HG02885 (cell line): ENCODE measurements around the gene CFAP52.
A peak's percentile ranks its signal among the peaks of the same experiment; 100 is the strongest.
"Not testable (repeated sequence)": the region's sequence is repeated elsewhere in the genome, so short reads cannot be mapped to it uniquely, and the experiment has no call there.

Experiments
- ATAC-seq: cut with Tn5 transposase; IDR thresholded peaks from one replicate; pipeline ENCODE4 v1.9.1; 2021; ENCODE audit warnings: mild to moderate bottlenecking; ENCODE audit not compliant: unreplicated experiment, poor library complexity

The CFAP52 gene

DNA sequence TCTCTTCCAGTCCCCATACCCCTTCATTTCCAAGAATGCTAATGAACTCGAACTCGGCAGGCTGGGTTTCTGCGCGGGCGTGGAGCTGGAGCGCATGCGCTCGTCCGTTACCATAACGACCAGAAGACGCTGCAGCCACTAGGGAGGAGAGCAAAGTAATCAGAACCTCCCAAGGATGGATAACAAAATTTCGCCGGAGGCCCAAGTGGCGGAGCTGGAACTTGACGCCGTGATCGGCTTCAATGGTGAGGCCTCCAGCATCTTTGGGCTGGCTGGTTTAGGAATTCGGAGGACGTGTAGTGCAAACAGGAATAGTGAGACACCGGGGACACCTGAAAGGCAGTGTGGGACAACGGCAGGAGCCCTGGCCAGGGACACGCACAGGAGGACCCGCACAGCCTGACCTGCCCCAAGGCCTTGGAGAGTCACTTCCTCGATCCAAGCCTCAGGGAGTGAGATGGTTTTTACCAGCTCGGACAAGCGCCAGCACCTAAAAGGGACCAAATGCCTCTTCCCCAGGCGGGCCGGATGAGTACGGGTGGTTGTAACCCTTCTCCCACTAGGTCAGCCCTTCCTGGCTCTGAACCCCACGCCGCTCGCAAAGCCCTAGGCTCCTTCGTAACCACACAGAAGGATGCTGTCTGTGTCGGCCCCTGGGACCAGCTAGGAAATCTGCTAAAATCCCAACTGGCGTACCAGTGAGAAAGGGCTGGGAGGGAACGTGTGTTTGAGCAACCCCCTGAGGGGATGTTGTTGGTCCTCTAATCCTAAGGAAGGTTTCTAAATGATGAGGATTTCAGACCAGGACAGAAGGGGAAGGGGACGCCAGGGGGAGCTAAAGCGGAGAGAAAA, at the start of gene CFAP52:
CFAP52 (plus strand) TSS at position 122 of the 852 bp plus-strand sequence; CDS start at position 176, 54 bp downstream.
- ATAC-seq: peak; percentile 64

GRCh38 chr17:9527788-9528187, 48.7 kb upstream of the CFAP52 start:
- ATAC-seq: no peak

DNA sequence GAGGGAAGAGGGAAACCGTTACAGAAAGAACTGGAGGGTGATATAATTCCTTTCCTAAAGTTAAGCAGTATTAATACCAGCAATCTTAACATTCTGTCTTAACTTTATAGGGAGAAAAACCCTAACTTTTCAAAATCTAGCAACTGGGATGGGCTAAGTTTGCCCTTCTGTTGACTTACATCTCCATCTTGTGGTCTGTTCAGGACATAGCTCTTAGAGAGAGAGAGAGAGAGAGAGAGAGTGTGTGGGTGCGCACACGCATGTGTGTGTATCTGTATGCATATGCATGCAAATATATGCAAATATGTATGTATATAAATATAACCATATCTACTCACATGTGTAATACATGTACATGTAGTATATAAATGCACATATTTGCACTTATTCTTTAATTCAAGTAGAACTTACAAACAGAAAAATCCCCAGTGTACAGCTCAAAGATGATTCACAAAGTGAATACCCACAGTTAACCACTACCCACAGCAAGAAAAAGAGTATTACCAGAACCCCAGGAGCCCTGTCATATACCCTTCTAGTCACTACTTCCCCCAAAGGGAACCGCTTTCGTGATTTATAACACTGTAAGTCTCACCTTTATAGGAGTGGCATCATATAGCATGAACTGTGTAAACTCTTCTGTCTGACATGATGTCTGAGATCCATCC, 47.3 kb upstream of the CFAP52 start:
- ATAC-seq: no peak

- ATAC-seq: no peak
These were observed 45.4 kb upstream of the CFAP52 start for GRCh38 chr17:9531034-9531433.

DNA sequence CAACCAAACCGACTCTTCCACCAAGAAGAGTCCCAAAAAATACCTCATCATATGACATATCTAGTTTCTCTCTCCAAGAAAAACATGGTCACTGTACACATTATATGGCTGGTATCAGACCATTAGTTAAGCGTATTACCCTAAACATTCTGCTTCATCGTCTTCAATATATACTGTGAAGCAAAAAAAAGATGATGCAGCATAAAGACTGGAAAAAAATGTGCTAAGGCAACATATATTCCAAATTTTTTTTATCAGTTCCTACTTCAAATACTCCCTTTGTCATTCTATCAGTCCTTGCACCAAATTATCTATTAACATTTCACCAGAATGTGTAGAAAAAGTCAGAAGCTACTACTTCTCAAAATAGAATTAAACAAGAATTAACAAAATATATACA, 43.7 kb upstream of the CFAP52 start:
- no peak for ATAC-seq

DNA sequence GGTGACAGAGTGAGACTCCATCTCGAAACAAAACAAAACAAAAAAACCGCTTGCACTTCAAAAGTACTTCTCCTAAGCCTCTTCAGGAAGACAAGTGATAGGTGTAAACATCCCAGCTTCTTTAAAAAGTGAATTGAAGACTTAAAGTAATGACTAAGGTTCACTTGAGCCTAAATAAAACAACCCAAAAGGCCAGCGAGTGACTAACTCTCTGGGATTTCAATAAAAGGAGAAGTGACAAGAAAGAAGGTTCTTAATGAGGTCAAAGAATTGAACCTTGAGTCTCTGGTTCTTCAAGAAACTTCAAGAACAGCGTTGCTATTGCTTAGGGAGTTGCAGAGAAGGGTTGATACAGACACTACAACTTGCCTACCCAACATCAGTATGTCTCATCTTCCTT, 43.0 kb upstream of the CFAP52 start:
- no peak for ATAC-seq

GRCh38 chr17:9536061-9536460, 40.4 kb upstream of the CFAP52 start:
- no peak for ATAC-seq

- no peak for ATAC-seq
These were observed 39.2 kb upstream of the CFAP52 start for GRCh38 chr17:9537177-9537776.

GRCh38 chr17:9538626-9539025, 37.8 kb upstream of the CFAP52 start:
- no peak for ATAC-seq

GRCh38 chr17:9541718-9542117, 34.7 kb upstream of the CFAP52 start:
- no peak for ATAC-seq

DNA sequence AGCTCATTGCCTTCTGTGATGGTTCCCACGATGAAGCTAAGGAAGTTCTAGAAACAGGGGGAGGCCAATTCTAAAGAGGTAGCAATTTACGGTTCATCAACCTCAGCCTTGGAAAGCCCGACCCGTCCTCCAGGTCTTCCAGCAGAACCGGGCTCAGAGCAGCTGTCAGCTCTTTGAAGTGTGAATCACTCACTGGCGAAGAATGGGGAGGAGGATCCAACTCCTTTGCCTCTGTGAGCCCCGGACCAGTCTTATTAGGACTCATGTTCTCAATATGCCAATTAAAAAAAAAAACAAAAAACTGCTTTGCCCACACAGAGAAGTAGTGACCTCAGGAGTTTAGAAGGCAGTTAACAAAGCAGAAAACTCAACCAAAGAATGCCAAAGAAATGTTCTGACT, 32.2 kb upstream of the CFAP52 start:
- no peak for ATAC-seq

DNA sequence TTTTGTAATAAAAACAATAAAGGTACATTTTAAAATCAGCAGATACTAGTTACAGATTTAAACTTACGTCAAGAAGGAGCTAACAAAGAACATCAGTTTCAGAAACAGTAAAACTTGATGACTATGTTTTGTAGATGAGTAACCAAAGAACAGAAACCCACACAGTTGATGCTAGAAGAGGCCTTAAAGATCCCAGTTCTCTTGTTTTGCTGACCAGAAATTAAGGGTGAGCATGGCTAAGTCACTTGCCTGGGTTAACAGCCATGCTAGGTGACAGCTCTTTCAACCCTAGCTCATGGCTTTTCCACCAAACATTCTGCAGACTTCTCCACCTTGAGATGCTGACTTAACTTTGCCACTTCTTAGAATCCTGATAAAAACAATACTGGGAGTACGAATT, 27.2 kb upstream of the CFAP52 start:
- ATAC-seq: no peak

DNA sequence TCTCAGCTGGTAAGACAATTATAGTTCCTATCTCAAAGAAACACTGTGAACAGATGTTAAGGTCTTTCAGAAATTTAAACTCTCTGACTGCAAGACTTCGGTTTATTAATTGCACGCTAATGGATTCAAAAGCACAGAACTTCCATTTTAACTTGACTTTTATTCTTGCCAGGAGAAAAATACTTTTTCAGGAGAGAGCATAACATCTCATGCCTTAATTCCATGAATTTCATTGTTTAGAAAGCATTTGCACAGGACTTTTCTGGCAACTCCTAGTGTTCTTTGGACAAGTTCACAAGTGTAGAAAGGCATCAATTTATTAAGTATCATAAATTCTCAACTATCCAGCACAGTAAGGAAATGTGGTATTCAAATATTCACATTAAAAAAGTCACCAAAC, 23.3 kb upstream of the CFAP52 start:
- ATAC-seq: no peak

DNA sequence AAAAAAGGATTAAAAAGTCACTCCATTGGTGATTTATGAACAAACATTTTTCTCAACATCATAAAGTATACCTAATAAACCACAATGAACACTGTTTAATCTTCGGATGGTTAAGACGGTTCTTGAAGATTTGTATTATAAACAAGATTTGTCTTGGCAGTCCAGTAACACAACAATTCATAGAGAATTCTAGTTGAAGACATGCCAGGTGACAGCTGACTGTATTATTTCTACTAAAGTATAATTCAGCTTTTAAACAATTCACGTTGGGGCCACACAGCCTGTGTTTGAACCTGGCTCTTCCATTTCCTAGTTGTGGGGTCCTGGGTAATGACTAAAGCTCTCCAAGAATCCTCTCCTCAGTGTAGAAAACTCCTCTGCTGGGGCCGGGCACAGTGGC, 22.8 kb upstream of the CFAP52 start:
- ATAC-seq: no peak

DNA sequence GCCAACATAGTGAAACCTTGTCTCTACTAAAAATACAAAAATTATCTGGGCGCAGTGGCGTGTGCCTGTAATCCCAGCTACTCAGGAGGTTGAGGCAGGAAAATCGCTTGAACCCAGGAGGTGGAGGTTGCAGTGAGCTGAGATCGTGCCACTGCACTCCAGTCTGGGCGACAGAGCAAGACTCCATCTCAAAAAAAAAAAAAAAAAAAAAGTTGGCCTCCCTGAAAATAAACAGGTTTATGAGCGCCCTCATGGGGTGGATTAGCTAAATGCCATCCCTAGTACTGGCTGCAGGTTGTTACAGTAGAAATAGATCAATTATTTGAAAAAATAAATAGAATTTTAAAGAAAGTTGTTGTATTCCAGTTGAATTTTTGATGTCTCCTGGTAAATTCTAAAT, 21.7 kb upstream of the CFAP52 start:
- ATAC-seq: not testable (repeated sequence)

GRCh38 chr17:9557161-9557755, 19.2 kb upstream of the CFAP52 start:
- ATAC-seq: no peak

DNA sequence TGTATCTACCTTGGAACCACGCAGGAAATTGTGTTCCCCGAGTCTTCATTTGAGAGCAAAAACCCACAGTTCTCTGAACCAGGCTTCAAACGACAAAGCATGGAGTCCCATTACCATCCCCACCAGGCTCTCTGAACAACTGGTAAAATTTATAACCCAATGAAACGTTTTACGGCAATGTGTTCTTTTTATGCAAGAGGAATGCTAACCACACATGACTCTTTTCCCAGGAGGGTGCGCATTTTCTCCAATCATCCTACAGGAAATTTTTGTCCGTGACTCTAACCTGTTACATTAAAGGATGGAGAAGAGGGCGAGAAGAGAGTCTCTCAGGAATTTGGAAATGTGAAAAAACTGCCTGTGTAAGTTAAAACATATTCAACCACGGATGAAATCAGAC, 18.6 kb upstream of the CFAP52 start:
- ATAC-seq: no peak

GRCh38 chr17:9564104-9564503, 12.3 kb upstream of the CFAP52 start:
- ATAC-seq: no peak

GRCh38 chr17:9566067-9566466, 10.4 kb upstream of the CFAP52 start:
- no peak for ATAC-seq

DNA sequence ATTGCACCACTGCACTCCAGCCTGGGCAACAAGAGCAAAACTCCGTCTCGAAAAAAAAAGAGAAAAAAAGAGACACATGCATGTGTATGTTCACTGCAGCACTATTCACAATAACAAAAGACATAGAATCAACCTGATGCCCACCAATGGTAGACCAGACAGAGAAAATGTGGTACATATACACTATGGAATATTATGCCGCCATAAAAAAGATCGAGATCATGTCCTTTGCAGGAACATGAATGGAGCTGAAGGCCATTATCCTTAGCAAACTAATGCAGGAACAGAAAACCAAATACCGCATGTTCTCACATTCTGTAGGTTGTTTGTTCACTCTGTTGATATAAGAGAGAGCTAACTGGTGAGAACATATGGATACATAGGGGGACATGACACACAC, 9.7 kb upstream of the CFAP52 start:
- not testable (repeated sequence) for ATAC-seq

GRCh38 chr17:9568004-9568403, 8.4 kb upstream of the CFAP52 start:
- no peak for ATAC-seq
